Peyer's patch (tissue), 4 donors: Measurements from ENCODE around the gene MOSMO.

Experiments used
- CTCF ChIP-seq, 6 experiments: fragments of 450-650 bp in 4 of 6; fragments of 200-600 bp in 2 of 6; sonication (generic) in 1 of 6; IDR thresholded peaks; one replicate each; pipeline ENCODE4 v1.5.1; 2017 to 2019; ENCODE audit warnings: antibody characterized with exemption in 6 of 6, mild to moderate bottlenecking in 3 of 6, moderate library complexity in 1 of 6
- POLR2A ChIP-seq, 2 donors: fragments of 450-650 bp; IDR thresholded peaks; one replicate each; pipeline ENCODE4 v1.5.1; 2017; ENCODE audit warnings: antibody characterized with exemption in 2 of 2, mild to moderate bottlenecking in 2 of 2, moderate library complexity in 2 of 2

GRCh38 chr16:22052980-22053379 lies 45.1 kb downstream of the MOSMO start:
- TF ChIP-seq CTCF (IDR thresholded peaks at IDR 0.05): no peak
- no peak for TF ChIP-seq POLR2A (IDR thresholded peaks at IDR 0.05)
